ENCODE results near the gene PHF21B.

Gene PHF21B

DNA sequence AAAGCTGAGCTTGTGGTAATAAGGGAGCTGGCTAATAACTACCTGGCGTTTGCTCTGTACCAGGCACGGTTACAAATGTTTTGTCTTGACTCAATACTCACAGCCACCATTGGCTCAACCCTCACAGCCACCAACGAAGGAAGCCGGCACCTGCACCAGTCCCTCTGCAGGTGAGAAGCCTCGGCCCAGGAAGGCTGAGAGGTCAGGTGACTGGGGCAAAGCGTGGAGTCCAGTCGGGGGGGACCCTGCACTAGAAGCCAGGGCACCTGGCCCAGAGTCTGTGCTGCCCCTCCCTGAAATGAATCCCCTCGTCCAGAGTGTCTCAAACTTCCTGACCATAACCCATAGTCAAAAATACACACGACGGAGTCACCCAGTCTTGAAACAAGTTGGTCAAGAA lies 90.1 kb downstream of the PHF21B start:
- Histone ChIP-seq H3K4me1 (ENCODE audit: control insufficient read depth, low read depth, low read length) (no peaks in the 10 kb centered on the region), H3K27me3 (ENCODE audit: control insufficient read depth, insufficient read depth, low read length) (no peaks in the 10 kb centered on the region), H3K36me3 (ENCODE audit: control insufficient read depth, low read depth, low read length) (peaks cover 13% of the 10 kb centered on the region), H3K9me3 (ENCODE audit: control insufficient read depth, low read depth, low read length) (no peaks in the 10 kb centered on the region), H3K27ac (ENCODE audit: low read length) (no peak overlapping the region), H3K4me3 (ENCODE audit: low read length) (no peak overlapping the region), H3K9ac (ENCODE audit: low read length) (no peak overlapping the region)

DNA sequence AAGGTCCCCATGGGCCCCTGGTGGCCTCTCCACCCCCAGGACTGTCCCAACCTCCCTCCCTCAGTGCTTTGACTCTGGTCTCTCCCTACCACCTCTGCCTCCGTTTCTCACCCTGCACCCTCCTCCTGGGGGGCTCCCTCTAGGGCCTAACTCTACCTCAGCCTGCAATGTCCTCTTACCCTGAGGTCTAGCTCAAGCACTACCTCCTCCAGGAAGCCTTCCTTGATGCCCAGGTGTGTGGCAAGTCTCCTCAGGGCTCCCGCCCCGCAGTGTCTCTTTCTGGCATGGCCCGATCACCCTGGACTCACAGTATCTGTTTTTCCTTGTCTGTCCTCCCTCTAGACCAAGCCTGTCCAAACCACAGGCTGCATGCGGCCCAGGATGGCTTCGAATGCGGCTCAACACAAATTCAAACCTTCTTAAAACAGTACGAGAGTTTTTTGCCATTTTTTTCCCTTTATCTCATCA lies 90.8 kb downstream of the PHF21B start:
- Histone ChIP-seq H3K27ac (ENCODE audit: low read length) (no peak overlapping the region), H3K4me1 (ENCODE audit: control insufficient read depth, low read depth, low read length) (no peaks in the 10 kb centered on the region), H3K9ac (ENCODE audit: low read length) (no peak overlapping the region), H3K27me3 (ENCODE audit: control insufficient read depth, insufficient read depth, low read length) (no peaks in the 10 kb centered on the region), H3K4me3 (ENCODE audit: low read length) (no peak overlapping the region), H3K36me3 (ENCODE audit: control insufficient read depth, low read depth, low read length) (peaks cover 19% of the 10 kb centered on the region), H3K9me3 (ENCODE audit: control insufficient read depth, low read depth, low read length) (no peaks in the 10 kb centered on the region)

DNA sequence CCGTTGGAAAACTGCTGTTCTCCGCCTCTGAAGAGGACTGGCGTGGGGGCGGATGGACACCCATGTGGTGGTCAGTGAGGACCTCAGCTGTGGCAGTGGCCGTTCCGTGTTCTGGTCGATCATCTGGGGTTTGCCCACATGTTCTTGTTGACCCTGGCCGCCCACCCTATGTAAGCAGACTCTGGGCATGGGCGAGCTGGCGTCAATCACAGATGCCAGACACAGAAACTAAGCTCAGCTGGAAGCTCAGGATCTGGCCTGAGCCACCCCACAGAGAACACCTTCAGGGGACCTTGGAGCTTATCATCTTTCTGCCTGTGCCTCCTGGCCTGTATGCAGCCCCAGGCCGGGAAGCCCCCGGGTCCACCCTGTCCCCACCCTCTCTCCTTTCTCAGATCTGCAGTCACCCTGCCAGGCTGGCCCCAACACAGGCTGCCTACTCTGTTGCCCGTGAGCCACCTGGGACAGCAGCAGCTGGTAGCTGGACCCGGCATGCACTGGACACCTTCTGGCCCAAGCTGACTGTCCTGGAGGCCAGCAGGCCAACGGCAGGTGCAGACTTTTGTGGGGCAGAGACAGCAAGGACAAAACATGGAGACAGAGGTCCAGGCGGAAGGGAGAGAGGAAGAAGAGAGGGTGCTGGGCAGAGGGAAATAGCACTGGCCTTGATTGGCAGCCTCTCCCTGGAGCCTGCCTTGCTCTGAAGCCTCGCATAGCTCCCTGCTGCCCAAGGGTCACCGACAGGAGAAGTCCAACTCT lies 91.5 kb downstream of the PHF21B start:
- Histone ChIP-seq H3K4me1 (ENCODE audit: control insufficient read depth, low read depth, low read length) (no peaks in the 10 kb centered on the region), H3K9ac (ENCODE audit: low read length) (no peak overlapping the region), H3K27ac (ENCODE audit: low read length) (no peak overlapping the region), H3K27me3 (ENCODE audit: control insufficient read depth, insufficient read depth, low read length) (no peaks in the 10 kb centered on the region), H3K9me3 (ENCODE audit: control insufficient read depth, low read depth, low read length) (no peaks in the 10 kb centered on the region), H3K4me3 (ENCODE audit: low read length) (no peak overlapping the region), H3K36me3 (ENCODE audit: control insufficient read depth, low read depth, low read length) (peaks cover 21% of the 10 kb centered on the region)

DNA sequence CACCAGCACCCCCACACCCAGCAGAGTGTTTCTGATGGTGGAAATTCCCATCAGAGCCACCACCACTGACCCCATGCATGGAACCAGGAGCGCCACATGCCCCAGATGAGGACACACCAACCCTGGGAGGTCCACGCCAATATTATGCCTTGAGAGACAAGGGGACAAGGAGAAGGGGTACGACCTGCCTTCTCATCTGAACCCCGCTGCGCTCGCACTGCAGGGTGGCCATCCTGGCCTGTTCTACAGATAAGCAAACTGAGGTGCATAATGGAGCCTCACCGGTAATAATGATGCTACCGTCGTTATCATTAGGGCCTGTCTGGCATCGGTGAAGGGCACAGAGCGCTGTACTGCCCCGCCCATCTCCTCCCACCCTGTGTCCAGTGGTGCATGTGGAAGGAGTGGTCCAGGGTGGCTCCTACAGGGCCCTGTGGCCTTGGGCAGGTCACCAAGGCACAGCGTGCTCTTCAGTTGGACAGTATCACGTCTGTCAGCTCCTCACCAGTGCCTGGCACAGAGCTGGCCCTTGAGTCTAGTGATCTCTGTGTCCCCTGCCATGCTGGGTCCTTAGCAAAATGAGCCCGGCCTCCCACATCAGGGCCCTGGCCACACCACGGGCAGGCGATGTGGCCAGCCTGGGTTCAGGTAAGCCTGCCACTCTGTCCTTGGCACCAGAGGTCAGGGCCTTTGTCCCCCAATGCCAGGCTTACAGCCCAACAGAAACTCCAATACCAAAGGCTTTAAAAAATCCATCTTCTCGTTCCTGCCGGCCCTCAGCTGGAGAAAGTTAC lies 92.2 kb downstream of the PHF21B start:
- H3K9me3 ChIP-seq (ENCODE audit: control insufficient read depth, low read depth, low read length): no peaks in the 10 kb centered on the region

DNA sequence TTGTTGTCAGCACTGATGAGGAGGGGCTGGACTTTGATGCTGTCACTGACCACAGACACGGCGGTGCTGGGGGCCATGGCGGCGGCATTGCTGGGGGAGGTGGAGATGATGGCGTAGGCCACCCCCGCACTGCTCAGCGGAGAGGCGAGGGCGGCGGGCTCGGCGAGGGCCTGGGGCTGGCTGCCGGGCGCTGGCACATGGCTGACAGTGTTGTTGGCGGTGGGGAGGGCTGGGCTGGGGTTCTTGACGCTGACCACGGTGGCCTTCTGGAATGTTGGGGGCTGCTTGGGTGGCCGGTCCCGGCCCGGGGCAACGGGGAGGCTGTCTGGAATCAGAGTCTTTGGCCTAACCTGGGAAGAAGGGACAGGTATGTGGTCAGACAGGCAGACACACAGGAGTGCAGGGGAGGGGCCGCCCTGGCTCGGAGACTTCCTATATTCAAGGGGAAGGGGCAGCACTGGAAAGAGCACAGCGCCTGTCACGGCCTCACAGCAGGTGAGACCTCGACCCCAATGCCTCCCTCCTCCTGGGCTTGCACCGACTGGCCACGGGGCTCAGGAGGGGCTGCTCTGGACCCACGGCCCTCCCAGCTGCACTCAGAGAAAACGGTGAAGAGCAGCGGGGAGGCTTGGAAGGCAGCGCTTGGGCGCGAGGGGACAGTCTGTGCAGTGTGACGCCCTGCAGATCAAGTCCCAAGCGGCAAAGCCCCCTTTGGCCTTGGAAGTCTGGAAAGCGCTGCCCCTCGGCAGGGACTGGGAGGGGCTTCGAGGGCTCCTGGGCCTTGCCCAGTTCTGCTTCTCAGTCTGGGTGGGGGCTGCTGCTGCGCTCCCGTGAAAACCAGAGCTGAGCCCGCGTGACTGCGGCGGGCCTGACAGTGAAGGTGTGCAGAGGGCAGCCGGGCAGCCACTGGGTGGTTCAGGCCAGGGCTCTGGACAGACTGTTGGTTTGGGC lies 93.2 kb downstream of the PHF21B start:
- Histone ChIP-seq H3K4me1 (ENCODE audit: control insufficient read depth, low read depth, low read length) (no peaks in the 10 kb centered on the region), H3K36me3 (ENCODE audit: control insufficient read depth, low read depth, low read length) (peaks cover 39% of the 10 kb centered on the region), H3K9me3 (ENCODE audit: control insufficient read depth, low read depth, low read length) (no peaks in the 10 kb centered on the region), H3K27ac (ENCODE audit: low read length) (no peak overlapping the region), H3K27me3 (ENCODE audit: control insufficient read depth, insufficient read depth, low read length) (no peaks in the 10 kb centered on the region), H3K4me3 (ENCODE audit: low read length) (no peak overlapping the region), H3K9ac (ENCODE audit: low read length) (no peak overlapping the region)

More for the DNA sequence above, 92.2 kb downstream of the PHF21B start:
- Histone ChIP-seq H3K27ac (ENCODE audit: low read length) (no peak overlapping the region), H3K27me3 (ENCODE audit: control insufficient read depth, insufficient read depth, low read length) (no peaks in the 10 kb centered on the region), H3K9ac (ENCODE audit: low read length) (no peak overlapping the region), H3K4me3 (ENCODE audit: low read length) (no peak overlapping the region), H3K4me1 (ENCODE audit: control insufficient read depth, low read depth, low read length) (no peaks in the 10 kb centered on the region), H3K36me3 (ENCODE audit: control insufficient read depth, low read depth, low read length) (peaks cover 29% of the 10 kb centered on the region)

DNA sequence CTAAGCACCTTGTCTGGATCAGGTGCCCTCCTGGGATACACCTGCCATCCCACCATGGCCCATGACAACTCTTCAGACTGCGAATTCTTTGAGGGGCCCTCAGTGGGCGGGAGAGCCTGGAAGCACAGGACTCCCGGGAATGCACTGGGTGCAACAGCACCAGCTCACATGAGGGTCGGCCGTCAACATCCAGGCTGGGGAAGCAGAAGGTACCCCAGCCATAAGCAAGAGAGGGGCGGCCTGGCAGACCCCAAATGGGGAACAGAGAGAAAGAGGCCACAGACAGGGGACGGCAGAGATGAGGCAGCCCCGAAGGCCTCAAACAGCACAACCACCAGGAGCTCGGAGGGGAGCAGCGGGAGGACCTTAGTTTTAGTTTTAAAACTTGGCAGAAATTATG lies 94.4 kb downstream of the PHF21B start:
- H3K9me3 ChIP-seq (ENCODE audit: control insufficient read depth, low read depth, low read length): no peaks in the 10 kb centered on the region
- H3K4me1 ChIP-seq (ENCODE audit: control insufficient read depth, low read depth, low read length): no peaks in the 10 kb centered on the region
- no peak overlapping the region for H3K27ac ChIP-seq (ENCODE audit: low read length)
- no peak overlapping the region for H3K4me3 ChIP-seq (ENCODE audit: low read length)
- peaks cover 43% of the 10 kb centered on the region for H3K36me3 ChIP-seq (ENCODE audit: control insufficient read depth, low read depth, low read length)
- H3K9ac ChIP-seq (ENCODE audit: low read length): no peak overlapping the region
- H3K27me3 ChIP-seq (ENCODE audit: control insufficient read depth, insufficient read depth, low read length): no peaks in the 10 kb centered on the region

DNA sequence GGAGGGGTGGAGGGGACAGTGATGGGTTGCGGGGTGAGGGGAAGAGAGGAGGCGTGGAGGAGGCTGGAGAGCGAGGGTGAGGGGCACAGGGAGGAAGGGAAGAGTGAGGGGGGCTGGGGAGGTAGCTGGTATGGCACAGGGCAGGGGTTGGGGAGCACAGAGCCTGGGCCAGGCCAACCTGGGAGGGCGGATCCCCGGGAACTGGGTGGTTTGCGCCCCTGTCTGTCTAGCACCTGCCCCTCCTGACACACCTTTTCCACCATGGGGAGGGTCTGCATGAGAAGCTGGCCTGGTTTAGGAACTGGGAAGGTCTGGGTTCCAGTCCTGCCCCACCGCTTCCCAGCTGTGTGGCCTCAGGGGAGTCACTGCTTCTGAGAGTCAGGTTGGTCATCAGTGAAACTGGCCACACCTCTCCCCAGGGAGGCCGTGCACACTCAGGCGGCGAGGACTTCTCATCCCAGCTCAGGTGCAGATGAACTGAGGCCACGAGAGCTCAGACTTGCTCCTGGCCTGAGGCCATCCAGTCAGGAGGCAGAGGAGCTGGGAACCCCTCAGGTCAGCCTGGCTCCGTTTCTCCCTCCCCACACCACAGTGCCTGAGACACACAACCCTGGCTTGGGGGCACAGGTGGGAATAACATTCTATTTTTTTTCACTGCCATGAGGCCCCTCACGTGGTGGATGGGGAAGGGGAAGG lies 95.6 kb downstream of the PHF21B start:
- peaks cover 46% of the 10 kb centered on the region for H3K36me3 ChIP-seq (ENCODE audit: control insufficient read depth, low read depth, low read length)
- H3K4me1 ChIP-seq (ENCODE audit: control insufficient read depth, low read depth, low read length): no peaks in the 10 kb centered on the region
- no peak overlapping the region for H3K4me3 ChIP-seq (ENCODE audit: low read length)
- no peaks in the 10 kb centered on the region for H3K9me3 ChIP-seq (ENCODE audit: control insufficient read depth, low read depth, low read length)
- H3K27me3 ChIP-seq (ENCODE audit: control insufficient read depth, insufficient read depth, low read length): no peaks in the 10 kb centered on the region
- H3K9ac ChIP-seq (ENCODE audit: low read length): no peak overlapping the region
- H3K27ac ChIP-seq (ENCODE audit: low read length): no peak overlapping the region

DNA sequence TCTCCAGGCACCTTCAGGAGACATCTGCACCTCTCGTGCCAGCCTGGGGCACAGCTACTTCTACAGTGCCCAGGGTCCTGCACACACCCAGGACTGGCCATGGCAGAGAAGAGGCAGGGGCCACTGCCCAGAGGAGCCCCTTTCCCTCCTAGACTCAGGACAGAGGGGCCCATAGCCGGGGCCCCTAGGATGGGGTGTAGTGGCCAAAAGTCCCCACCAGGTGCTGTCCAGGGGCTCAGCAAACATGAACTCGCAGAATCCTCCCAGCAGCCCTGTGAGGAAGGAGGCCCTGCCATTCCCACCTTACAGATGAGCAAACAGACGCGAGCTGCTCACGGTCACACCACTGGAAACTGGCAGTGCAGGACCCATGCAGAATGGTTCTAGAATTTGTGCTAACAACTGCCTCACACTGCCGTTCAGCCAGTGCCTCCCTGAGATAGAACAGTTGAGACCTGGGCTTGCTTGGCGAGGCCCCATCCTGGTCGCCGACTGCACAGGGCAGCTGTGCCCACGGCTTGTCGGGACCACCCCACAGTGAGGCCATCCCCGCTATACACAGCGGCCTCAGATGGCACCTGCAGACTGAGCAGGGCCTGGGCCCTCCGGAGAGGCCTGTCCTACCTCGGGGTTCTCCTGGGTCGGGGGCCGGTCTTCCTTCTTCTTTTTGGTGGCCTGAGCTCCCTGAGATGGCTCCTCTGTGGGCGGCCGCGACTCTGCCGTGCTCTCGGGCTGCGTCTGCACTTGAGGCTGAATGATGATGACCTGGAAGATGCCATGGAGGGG lies 96.4 kb downstream of the PHF21B start:
- Histone ChIP-seq H3K9ac (ENCODE audit: low read length) (no peak overlapping the region), H3K27me3 (ENCODE audit: control insufficient read depth, insufficient read depth, low read length) (no peaks in the 10 kb centered on the region), H3K4me1 (ENCODE audit: control insufficient read depth, low read depth, low read length) (no peaks in the 10 kb centered on the region), H3K9me3 (ENCODE audit: control insufficient read depth, low read depth, low read length) (no peaks in the 10 kb centered on the region), H3K36me3 (ENCODE audit: control insufficient read depth, low read depth, low read length) (peaks cover 46% of the 10 kb centered on the region), H3K4me3 (ENCODE audit: low read length) (no peak overlapping the region), H3K27ac (ENCODE audit: low read length) (no peak overlapping the region)

DNA sequence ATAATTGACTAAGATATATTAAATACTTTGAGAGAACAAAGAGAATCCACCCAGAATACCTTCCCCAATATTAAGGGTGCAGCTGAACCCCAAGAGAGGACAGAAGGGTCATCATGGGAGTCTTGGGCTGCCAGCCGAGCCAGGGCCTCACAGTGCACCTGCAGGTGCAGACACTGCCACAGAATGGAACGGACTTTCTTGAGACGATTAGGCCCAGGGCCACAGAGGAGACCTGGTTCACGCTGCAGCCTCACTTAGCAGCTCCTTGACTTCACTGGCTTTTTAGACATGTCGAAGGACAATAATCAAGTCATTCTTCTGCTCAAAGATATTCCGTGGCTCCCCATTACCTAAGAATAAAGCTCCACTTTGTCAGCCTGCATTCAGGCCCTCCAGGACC lies 100.6 kb downstream of the PHF21B start:
- no peaks in the 10 kb centered on the region for H3K4me1 ChIP-seq (ENCODE audit: control insufficient read depth, low read depth, low read length)
- no peak overlapping the region for H3K9ac ChIP-seq (ENCODE audit: low read length)
- H3K27ac ChIP-seq (ENCODE audit: low read length): no peak overlapping the region
- H3K36me3 ChIP-seq (ENCODE audit: control insufficient read depth, low read depth, low read length): peaks cover 33% of the 10 kb centered on the region
- H3K27me3 ChIP-seq (ENCODE audit: control insufficient read depth, insufficient read depth, low read length): no peaks in the 10 kb centered on the region
- no peaks in the 10 kb centered on the region for H3K9me3 ChIP-seq (ENCODE audit: control insufficient read depth, low read depth, low read length)
- no peak overlapping the region for H3K4me3 ChIP-seq (ENCODE audit: low read length)
